ENCODE results near the gene CRACR2B. TPM values are rescaled to one million over a fixed set of nuclear protein-coding genes. Genes with fewer than 3 reads are reported as not detected.
A peak's percentile ranks its signal among the peaks of the same experiment; 100 is the strongest.

Gene CRACR2B
- total and polyA plus RNA-seq, 2 of the 8 experiments (the other 6 are each of a cell fraction or from before 2014, with no cell fraction given) = 18.2 to 26.4 TPM

- Histone ChIP-seq H3K4ac (replicated peaks; ENCODE audit: insufficient read length, low read depth, low read length) (peak overlapping the region; percentile 25), H2BK15ac (ENCODE audit: low read length) (peak overlapping the region; percentile 100; the same call in 1 of the 2 replicates), H3K79me1 (ENCODE audit: low read depth, low read length) (peaks cover 9% of the 10 kb centered on the region; the same call in 1 of the 2 replicates), H2BK20ac (ENCODE audit: low read length) (peak overlapping the region; percentile 98), H3K23ac (ENCODE audit: insufficient read length) (no peak overlapping the region), H3K79me2 (ENCODE audit: control insufficient read depth in 1 of 2, insufficient read depth in 2 of 2, low read length in 2 of 2) (peaks cover 0 to 27% of the 10 kb centered on the region in 2 experiments; a peak in 2 of 4 replicates), H4K8ac (ENCODE audit: extremely low read depth, insufficient read depth, low read length) (peak overlapping the region; percentile 0; the same call in 1 of the 2 replicates), H4K91ac (replicated peaks; ENCODE audit: insufficient read length, low read length) (peak overlapping the region; percentile 96), H3K27ac (ENCODE audit: low read depth, low read length) (peak overlapping the region; percentile 67), H3K23me2 (ENCODE audit: low read depth, low read length) (peaks cover 27% of the 10 kb centered on the region; the same call in 1 of the 2 replicates), H3K27me3 (replicated peaks in 1 of 4; ENCODE audit: control insufficient read depth in 3 of 4, extremely low read depth in 1 of 4, insufficient read depth in 3 of 4, low read length in 3 of 4) (no peaks in the 10 kb centered on the region; a peak in 4 of 7 replicates), H3K18ac (ENCODE audit: extremely low read depth, low read length) (peak overlapping the region; percentile 81), H2AFZ (ENCODE audit: low read length) (no peak overlapping the region), H2BK5ac (ENCODE audit: low read depth, low read length) (peak overlapping the region; percentile 92), H4K20me1 (replicated peaks in 1 of 2; ENCODE audit: control insufficient read depth in 1 of 2, insufficient read depth in 2 of 2, low read length in 2 of 2) (peaks cover 7 to 24% of the 10 kb centered on the region in 2 experiments), H3K9ac (replicated peaks in 1 of 4; ENCODE audit: extremely low read depth in 1 of 4, low read depth in 3 of 4, low read length in 3 of 4) (peak overlapping the region in 3 of 4 experiments; percentile 42 to 54 (median 45); a peak in 2 of 7 replicates), H3K4me1 (replicated peaks in 1 of 4; ENCODE audit: control insufficient read depth in 3 of 4, insufficient read depth in 4 of 4, low read length in 3 of 4) (peaks cover 0 to 41% (median 25%) of the 10 kb centered on the region in 4 experiments; a peak in 6 of 7 replicates), H2AK5ac (ENCODE audit: low read depth, low read length) (peak overlapping the region; percentile 57; the same call in 1 of the 2 replicates), H3K36me3 (ENCODE audit: control insufficient read depth in 2 of 4, insufficient read depth in 4 of 4, low read length in 3 of 4) (peaks cover 2 to 8% (median 6%) of the 10 kb centered on the region in 4 experiments; a peak in 6 of 8 replicates), H3K56ac (replicated peaks; ENCODE audit: insufficient read length, low read depth, low read length) (peak overlapping the region; percentile 3), H3K4me3 (ENCODE audit: extremely low read depth in 1 of 4, insufficient read depth in 2 of 4, low read depth in 3 of 4, low read length in 4 of 4) (peak overlapping the region; percentile 51 to 96 (median 74)), H4K5ac (ENCODE audit: insufficient read length, low read depth, low read length) (peak overlapping the region; percentile 61), H3K9me3 (ENCODE audit: insufficient read depth in 2 of 2, low read depth in 1 of 2, low read length in 1 of 2) (no peaks in the 10 kb centered on the region), H3K4me2 (ENCODE audit: insufficient read depth in 1 of 2, low read depth in 2 of 2, low read length in 2 of 2) (peak overlapping the region; percentile 87), H2BK12ac (ENCODE audit: low read depth, low read length) (peak overlapping the region; percentile 77; the same call in 1 of the 2 replicates), H2BK120ac (replicated peaks; ENCODE audit: low read depth, low read length) (no peak overlapping the region), H3K14ac (ENCODE audit: insufficient read length) (no peak overlapping the region)
- DNase-seq (ENCODE audit: low read depth in 1 of 2, low spot score in 2 of 2) (peak; percentile 67 to 89), FAIRE-seq (peak; percentile 36)
- 50% methylated on average over 27 of the region's 31 CpGs; no CpG with 5 or more reads in 1 of the 2 experiments for WGBS, 2 experiments (ENCODE audit: extremely low coverage in 1 of 2, insufficient coverage in 1 of 2, insufficient read length in 1 of 2, insufficient replicate concordance in 2 of 2, low coverage in 1 of 2, low lambda C conversion rate in 2 of 2, missing lambda C conversion rate in 1 of 2)
- POLR2A ChIA-PET (ENCODE audit: partially characterized antibody) = interaction anchor here (0.8 to 40.4 kb wide), 8 partner anchors 12 to 210 kb away, joined by 3 to 1917 read pairs (median 3); partner anchors contain the start of genes CD151, CEND1, CRACR2B and PIDD1
- CTCF ChIA-PET (ENCODE audit: partially characterized antibody) = interaction anchor here (0.8 to 6.7 kb wide), 14 partner anchors 10 to 206 kb away, joined by 3 to 74 read pairs (median 4); no protein-coding TSS in a partner anchor
- TF ChIP-seq BACH1 (IDR thresholded peaks at IDR 0.05; ENCODE audit: low read length) (no peak), TEAD4 (IDR thresholded peaks at IDR 0.05; ENCODE audit: low read depth, low read length) (no peak), CTBP2 (IDR thresholded peaks at IDR 0.05; ENCODE audit: borderline replicate concordance, insufficient read depth, insufficient read length, low read length) (peak; percentile 16), SUZ12 (IDR thresholded peaks at IDR 0.05; ENCODE audit: low read length) (no peak), USF2 (IDR thresholded peaks at IDR 0.05; ENCODE audit: low read length) (0 out of 2 replicates have a peak, but pooled peaks have one; percentile 36), TAF1 (IDR thresholded peaks at IDR 0.05; ENCODE audit: low read depth, low read length) (no peak), POLR2A (IDR thresholded peaks at IDR 0.05; ENCODE audit: control extremely low read depth in 1 of 2, low read depth in 2 of 2, low read length in 2 of 2) (0 out of 3 replicates have a peak, but pooled peaks of 1 of the 2 experiments have one; percentile 7), RBBP5 (IDR thresholded peaks at IDR 0.05; ENCODE audit: borderline replicate concordance, low read depth, low read length) (peak; percentile 18; the same call in 1 of the 2 replicates)
Measured at GRCh38 chr11:844693-845644, 17.2 kb downstream of the CRACR2B start.

All from H1 (cell line).